HEK293T (cell line): ENCODE data around the gene TMSB4X.
A peak's percentile ranks its signal among the peaks of the same experiment; 100 is the strongest.
"Not testable (repeated sequence)": the region's sequence is repeated elsewhere in the genome, so short reads cannot be mapped to it uniquely, and the experiment has no call there.

Experiments
- CTCF ChIA-PET: fragments of 350-600 bp; formaldehyde crosslinking; extraction: SDS; loops from one replicate; lab custom pipeline; 2021; ENCODE audit warnings: antibody characterized with exemption, inconsistent platforms; lab: Yijun Ruan, JAX
- POLR2A ChIA-PET: fragments of 350-600 bp; formaldehyde crosslinking; extraction: SDS; loops from one replicate; lab custom pipeline; 2020; ENCODE audit warnings: antibody characterized with exemption, inconsistent platforms; lab: Yijun Ruan, JAX
- DNase-seq: peaks from one replicate; pipeline ENCODE4 v3.0.0; 2012; ENCODE audit warnings: mixed read lengths; ENCODE audit errors: extremely low spot score
- ARNT ChIP-seq: fragments of 450-650 bp; IDR thresholded peaks from 2 replicates; pipeline ENCODE4 v1.6.1; 2017; ENCODE audit warnings: mild to moderate bottlenecking
- BHLHE40 ChIP-seq: fragments of 450-650 bp; IDR thresholded peaks from 2 replicates; pipeline ENCODE4 v1.6.1; 2016; ENCODE audit warnings: mild to moderate bottlenecking, moderate library complexity, borderline replicate concordance
- CTBP1 ChIP-seq: fragments of 450-650 bp; IDR thresholded peaks from 2 replicates; pipeline ENCODE4 v1.6.1; 2016; ENCODE audit warnings: borderline replicate concordance
- ELF4 ChIP-seq: fragments of 450-650 bp; IDR thresholded peaks from 2 replicates; pipeline ENCODE4 v1.6.1; 2017; ENCODE audit warnings: antibody characterized with exemption
- FOXA1 ChIP-seq: fragments of 450-650 bp; IDR thresholded peaks from 2 replicates; pipeline ENCODE4 v1.6.1; 2016; ENCODE audit warnings: mild to moderate bottlenecking
- FOXK2 ChIP-seq: fragments of 450-650 bp; IDR thresholded peaks from 2 replicates; pipeline ENCODE4 v1.6.1; 2016; ENCODE audit warnings: mild to moderate bottlenecking
- FOXM1 ChIP-seq: fragments of 450-650 bp; IDR thresholded peaks from 2 replicates; pipeline ENCODE4 v1.6.1; 2017; ENCODE audit warnings: mild to moderate bottlenecking, borderline replicate concordance
- HDGF ChIP-seq: fragments of 450-650 bp; IDR thresholded peaks from 2 replicates; pipeline ENCODE4 v1.6.1; 2017; ENCODE audit warnings: antibody characterized with exemption, borderline replicate concordance
- L3MBTL2 ChIP-seq: fragments of 450-650 bp; conservative IDR thresholded peaks from 2 replicates; pipeline ENCODE4 v1.6.1; 2016; ENCODE audit warnings: mild to moderate bottlenecking
- LEF1 ChIP-seq: fragments of 450-650 bp; IDR thresholded peaks from 2 replicates; pipeline ENCODE4 v1.6.1; 2017; ENCODE audit warnings: mild to moderate bottlenecking, borderline replicate concordance
- NFRKB ChIP-seq: fragments of 450-650 bp; IDR thresholded peaks from 2 replicates; pipeline ENCODE4 v1.6.1; 2016; ENCODE audit warnings: mild to moderate bottlenecking, moderate library complexity
- SP1 ChIP-seq: fragments of 450-650 bp; IDR thresholded peaks from 2 replicates; pipeline ENCODE4 v1.6.1; 2017
- SUZ12 ChIP-seq: fragments of 450-650 bp; IDR thresholded peaks from 2 replicates; pipeline ENCODE4 v1.6.1; 2016; ENCODE audit warnings: mild to moderate bottlenecking
- TARDBP ChIP-seq: fragments of 450-650 bp; IDR thresholded peaks from 2 replicates; pipeline ENCODE4 v1.6.1; 2016
- ZNF384 ChIP-seq: fragments of 450-650 bp; IDR thresholded peaks from 2 replicates; pipeline ENCODE4 v1.6.1; 2016
- TF ChIP-seq, protein P1 (sequence below): fragments of 450-650 bp; IDR thresholded peaks from 2 replicates; pipeline ENCODE4 v1.6.1; 2016

Gene TMSB4X

DNA sequence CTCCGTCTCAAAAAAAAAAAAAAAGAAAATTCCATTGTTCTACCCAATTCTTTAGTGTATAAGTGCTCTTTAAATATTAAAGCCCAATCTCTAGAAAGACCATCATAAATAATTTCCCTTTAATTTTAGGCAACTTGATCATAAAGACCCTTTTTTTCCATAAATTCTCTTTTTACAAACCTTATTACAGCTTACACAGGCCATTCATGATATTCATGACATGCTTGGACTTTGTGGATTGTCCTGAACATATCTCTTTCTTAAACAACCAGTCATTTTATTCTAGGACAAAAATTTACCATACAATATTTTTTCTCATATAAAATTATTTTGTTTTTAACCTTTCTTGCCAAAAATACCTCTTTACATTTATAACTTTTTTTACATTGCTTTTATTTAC lies 38.0 kb upstream of the TMSB4X start:
- DNase-seq: no peak
- ChIA-PET CTCF (no interaction called here), POLR2A (no interaction called here)
- no peak for TF ChIP-seq NFRKB
- TF ChIP-seq TARDBP: no peak
- no peak for TF ChIP-seq BHLHE40
- no peak for TF ChIP-seq SP1
- TF ChIP-seq, protein P1, sequence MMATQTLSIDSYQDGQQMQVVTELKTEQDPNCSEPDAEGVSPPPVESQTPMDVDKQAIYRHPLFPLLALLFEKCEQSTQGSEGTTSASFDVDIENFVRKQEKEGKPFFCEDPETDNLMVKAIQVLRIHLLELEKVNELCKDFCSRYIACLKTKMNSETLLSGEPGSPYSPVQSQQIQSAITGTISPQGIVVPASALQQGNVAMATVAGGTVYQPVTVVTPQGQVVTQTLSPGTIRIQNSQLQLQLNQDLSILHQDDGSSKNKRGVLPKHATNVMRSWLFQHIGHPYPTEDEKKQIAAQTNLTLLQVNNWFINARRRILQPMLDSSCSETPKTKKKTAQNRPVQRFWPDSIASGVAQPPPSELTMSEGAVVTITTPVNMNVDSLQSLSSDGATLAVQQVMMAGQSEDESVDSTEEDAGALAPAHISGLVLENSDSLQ: no peak
- no peak for TF ChIP-seq FOXK2
- TF ChIP-seq L3MBTL2: no peak
- TF ChIP-seq HDGF: no peak
- TF ChIP-seq ZNF384: no peak
- no peak for TF ChIP-seq CTBP1

DNA sequence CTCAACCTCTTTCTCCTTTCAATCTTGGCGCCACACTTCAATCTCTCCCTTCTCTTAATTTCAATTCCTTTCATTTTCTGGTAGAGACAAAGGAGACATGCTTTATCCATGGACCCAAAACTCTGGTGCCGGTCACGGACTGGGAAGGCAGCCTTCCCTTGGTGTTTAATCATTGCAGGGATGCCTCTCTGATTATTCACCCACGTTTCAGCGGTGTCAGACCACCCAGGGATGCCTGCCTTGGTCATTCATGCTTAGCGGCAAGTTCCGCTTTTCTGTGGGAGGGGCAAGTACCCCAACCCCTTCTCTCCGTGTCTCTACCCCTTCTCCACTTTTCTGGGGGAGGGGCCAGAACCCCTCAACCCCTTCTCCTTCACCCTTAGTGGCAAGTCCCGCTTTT lies 34.4 kb upstream of the TMSB4X start:
- POLR2A ChIA-PET, CTCF ChIA-PET, DNase-seq: not testable (repeated sequence)

DNA sequence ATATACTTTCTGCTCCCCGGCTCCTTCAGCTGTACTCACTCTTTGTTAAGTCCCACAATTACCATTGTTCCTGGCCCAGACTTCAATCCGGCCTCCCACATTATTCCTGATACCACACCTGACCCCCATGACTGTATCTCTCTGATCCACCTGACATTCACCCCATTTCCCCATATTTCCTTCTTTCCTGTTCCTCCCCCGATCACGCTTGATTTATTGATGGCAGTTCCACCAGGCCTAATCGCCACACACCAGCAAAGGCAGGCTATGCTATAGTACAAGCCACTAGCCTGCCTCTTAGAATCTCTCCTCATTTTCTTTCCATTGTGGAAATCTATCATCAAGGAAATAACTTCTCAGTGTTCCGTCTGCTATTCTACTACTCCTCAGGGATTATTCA lies 31.3 kb upstream of the TMSB4X start:
- CTCF ChIA-PET, DNase-seq, POLR2A ChIA-PET: not testable (repeated sequence)

DNA sequence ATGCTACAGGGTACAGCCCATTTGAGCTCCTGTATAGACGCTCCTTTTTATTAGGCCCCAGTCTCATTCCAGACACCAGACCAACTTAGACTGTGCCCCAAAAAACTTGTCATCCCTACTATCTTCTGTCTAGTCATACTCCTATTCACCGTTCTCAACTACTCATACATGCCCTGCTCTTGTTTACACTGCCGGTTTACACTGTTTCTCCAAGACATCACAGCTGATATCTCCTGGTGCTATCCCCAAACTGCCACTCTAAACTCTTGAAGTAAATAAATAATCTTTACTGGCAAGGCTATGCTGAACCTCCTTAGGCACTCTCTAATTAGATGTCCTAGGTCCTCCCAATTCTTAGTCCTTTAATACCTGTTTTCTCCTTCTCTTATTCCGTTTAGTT lies 30.5 kb upstream of the TMSB4X start:
- DNase-seq, POLR2A ChIA-PET, CTCF ChIA-PET: not testable (repeated sequence)

DNA sequence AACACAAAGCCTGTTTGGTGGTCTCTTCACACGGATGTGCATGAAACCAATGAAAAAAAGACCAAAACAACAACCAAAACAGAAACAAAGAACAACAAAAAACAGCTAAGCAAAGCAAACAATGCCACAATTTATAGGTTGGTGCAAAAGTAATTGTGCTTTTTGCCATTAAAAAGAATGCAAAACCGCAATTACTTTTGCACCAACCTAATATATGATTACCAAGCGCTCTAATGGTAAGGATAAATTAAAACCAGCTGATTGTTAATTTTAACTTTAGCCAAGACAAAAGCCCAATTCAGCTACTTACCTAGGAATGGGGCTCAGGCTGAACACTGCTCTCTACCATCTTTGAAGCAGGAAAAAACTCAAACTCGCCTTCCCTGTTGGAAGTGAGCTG lies 29.4 kb upstream of the TMSB4X start:
- CTCF ChIA-PET: interaction anchor here (0.6 to 2.0 kb wide), 4 partner anchors 11 to 45 kb away, joined by 3 to 15 read pairs (median 4); no protein-coding TSS in a partner anchor
- POLR2A ChIA-PET: no interaction called here

DNA sequence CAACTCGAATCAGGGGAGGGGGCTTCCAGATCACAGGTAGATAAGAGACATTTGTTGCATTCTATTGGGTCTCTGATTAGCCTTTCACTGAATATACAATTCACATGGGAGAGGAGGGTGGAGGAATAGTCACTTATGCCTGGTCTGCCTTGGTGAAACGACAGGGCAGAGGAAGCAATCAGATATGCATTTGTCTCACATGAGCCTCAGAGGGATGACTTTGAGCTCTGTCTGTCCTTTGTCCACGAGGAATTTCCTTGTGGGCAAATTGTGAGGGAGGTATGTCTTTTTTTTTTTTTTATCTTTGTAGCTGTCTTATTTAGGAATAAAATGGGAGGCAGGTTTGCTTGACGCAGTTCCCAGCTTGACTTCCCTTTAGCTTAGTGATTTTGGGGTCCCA lies 28.5 kb upstream of the TMSB4X start:
- CTCF ChIA-PET: interaction anchor here (0.6 to 2.0 kb wide), 29 partner anchors 8 to 1973 kb away, joined by 3 to 22 read pairs (median 3); no protein-coding TSS in a partner anchor
- POLR2A ChIA-PET: interaction anchor here (1.1 kb wide), 1 partner anchor 28 kb away, joined by 3 read pairs; the partner anchor contains the start of gene TMSB4X
- no peak for TF ChIP-seq SP1
- no peak for TF ChIP-seq FOXM1
- TF ChIP-seq LEF1: no peak
- no peak for TF ChIP-seq L3MBTL2
- TF ChIP-seq ARNT: no peak
- TF ChIP-seq CTBP1: no peak
- no peak for TF ChIP-seq FOXA1
- TF ChIP-seq NFRKB: no peak
- TF ChIP-seq HDGF: no peak
- no peak for TF ChIP-seq TARDBP
- TF ChIP-seq FOXK2: no peak
- no peak for TF ChIP-seq ELF4
- no peak for TF ChIP-seq SUZ12
- DNase-seq: no peak

More for the DNA sequence above, 29.4 kb upstream of the TMSB4X start:
- DNase-seq: no peak
- TF ChIP-seq ELF4 (peak; percentile 62), FOXK2 (no peak)

DNA sequence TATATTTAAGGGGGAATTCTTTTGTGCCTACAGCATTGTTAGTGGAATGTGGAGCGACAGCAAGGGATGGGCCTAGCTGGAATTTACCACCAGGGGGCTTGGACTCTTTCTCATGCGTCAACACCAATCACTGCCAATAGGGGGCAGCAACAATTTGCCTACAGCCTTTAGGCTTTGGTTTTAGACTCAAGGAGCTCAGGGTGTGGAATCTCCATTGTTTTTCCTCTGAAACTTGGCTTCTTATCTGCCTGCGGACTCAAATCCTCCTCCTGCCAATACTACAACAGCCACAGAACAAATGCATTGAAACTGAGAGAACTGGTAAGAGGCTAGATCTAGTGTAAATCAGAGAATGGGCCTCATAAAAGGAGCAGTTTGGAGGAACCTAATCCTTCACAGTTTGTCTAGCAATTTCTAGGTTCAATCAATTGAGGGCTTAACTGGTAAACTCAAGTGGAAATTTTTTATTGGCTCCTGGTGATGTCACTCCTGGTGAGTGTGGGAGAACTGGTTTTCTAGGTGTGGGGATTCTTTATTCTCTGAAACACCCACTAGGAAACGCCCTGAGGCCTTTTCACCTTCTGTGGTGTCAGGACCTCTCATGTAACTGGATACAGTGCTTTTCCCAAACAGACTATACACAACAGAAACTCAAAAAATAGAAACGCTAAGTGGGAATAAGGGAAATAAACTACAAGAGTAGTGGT lies 27.9 kb upstream of the TMSB4X start:
- no peak for TF ChIP-seq FOXM1
- TF ChIP-seq TARDBP: no peak
- TF ChIP-seq, protein P1: 0 out of 2 replicates have a peak, but pooled peaks have one; percentile 14
- no peak for TF ChIP-seq ZNF384
- ChIA-PET POLR2A (interaction anchor here (1.1 kb wide), 1 partner anchor 27 kb away, joined by 3 read pairs; the partner anchor contains the start of gene TMSB4X), CTCF (interaction anchor here (0.5 to 2.0 kb wide), 31 partner anchors 9 to 1972 kb away, joined by 3 to 22 read pairs (median 3); no protein-coding TSS in a partner anchor)
- peak; percentile 83 for DNase-seq

DNA sequence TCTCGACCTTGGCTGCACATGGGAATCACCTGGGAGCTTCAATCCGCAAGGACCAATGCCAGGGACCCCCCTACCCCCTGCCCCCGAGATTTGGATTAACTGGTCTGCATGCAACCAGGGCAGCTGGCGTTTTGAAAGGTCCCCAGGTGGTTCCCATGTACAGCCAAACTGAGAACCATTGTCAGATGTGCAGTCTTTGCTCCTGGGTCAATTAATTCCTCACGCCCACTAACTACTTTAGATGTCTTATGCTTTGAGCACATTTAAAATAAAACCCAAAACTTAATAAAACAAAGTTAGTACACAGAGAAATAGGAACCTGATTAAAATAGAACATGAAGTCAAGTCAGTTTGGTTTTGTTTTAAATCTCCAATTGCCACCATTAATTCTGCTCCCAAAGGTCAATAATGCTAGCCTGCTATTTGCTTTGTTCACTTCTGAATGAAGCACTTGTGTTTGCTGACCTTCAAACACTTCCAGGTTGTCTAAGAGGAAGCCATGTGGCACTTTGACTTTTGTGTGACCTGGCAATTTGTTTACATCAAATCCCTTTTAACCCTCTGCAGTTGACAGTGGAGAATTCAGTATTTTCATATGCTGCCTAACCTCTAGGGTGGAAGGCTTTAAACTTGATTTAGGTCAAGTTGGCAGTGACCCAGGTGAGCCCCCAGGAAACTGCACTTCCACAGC lies 27.2 kb upstream of the TMSB4X start:
- POLR2A ChIA-PET: no interaction called here
- DNase-seq: no peak
- TF ChIP-seq ZNF384: no peak
- TF ChIP-seq L3MBTL2: no peak
- TF ChIP-seq LEF1: no peak
- no peak for TF ChIP-seq SP1
- CTCF ChIA-PET: interaction anchor here (1.4 to 2.0 kb wide), 2 partner anchors 9 to 21 kb away, joined by 7 to 15 read pairs; no protein-coding TSS in a partner anchor
